Activated CD8-positive, alpha-beta T cell treated with anti-CD3 and anti-CD28 coated beads, Interleukin-2, amount 10 ng/mL, durations not matched to agents 7 days and 5 days (primary cell): ENCODE measurements around the gene GSK3B. TPM values are rescaled to one million over a fixed set of nuclear protein-coding genes. Genes with fewer than 3 reads are reported as not detected.

Source experiments
- ATAC-seq: fragments of 150-1000 bp; cut with Tn5 transposase; one replicate; pipeline ENCODE4 v1.10.0; 2021; ENCODE audit warnings: moderate library complexity
- CTCF ChIA-PET: fragments of 350-600 bp; sonication (Branson Sonifier 250); formaldehyde crosslinking; loops from one replicate; lab custom pipeline; 2021; ENCODE audit warnings: antibody characterized with exemption; lab: Charles Lee
- POLR2A ChIA-PET: fragments of 350-600 bp; sonication (Branson Sonifier 250); formaldehyde crosslinking; loops from one replicate; lab custom pipeline; 2021; ENCODE audit warnings: antibody characterized with exemption; lab: Charles Lee
- DNase-seq: peaks from one replicate; pipeline ENCODE4 v3.0.0-alpha.2; 2020
- H3K27ac Mint-ChIP-seq: one replicate; pipeline ENCODE4 v1.8.0; 2021; ENCODE audit warnings: mild to moderate bottlenecking, mixed read lengths
- H3K27me3 Mint-ChIP-seq: one replicate; pipeline ENCODE4 v1.8.0; 2021; ENCODE audit warnings: low read depth, mixed read lengths
- H3K36me3 Mint-ChIP-seq: one replicate; pipeline ENCODE4 v1.8.0; 2021; ENCODE audit warnings: low read depth, mixed read lengths
- H3K4me1 Mint-ChIP-seq: one replicate; pipeline ENCODE4 v1.8.0; 2021; ENCODE audit warnings: low read depth, mixed read lengths
- H3K4me3 Mint-ChIP-seq: one replicate; pipeline ENCODE4 v1.8.0; 2021; ENCODE audit warnings: mild to moderate bottlenecking, mixed read lengths
- H3K9me3 Mint-ChIP-seq: one replicate; pipeline ENCODE4 v1.8.0; 2022; ENCODE audit warnings: mixed read lengths; ENCODE audit not compliant: insufficient read depth
- total RNA-seq, 2 experiments: library from RNA; stranded (reverse); gene quantifications; one replicate each; pipeline ENCODE4 v1.2.3, GENCODE V29; 2021

Gene GSK3B
- total RNA-seq, 2 experiments from 2014 or later: 40.0 to 43.0 TPM

- DNase-seq (no peak), ATAC-seq (no peak)
- Mint-ChIP-seq H3K4me1 (peaks cover 14% of the 10 kb centered on the region), H3K9me3 (no peaks in the 10 kb centered on the region), H3K4me3 (no peak overlapping the region), H3K36me3 (no peaks in the 10 kb centered on the region), H3K27ac (no peak overlapping the region), H3K27me3 (no peaks in the 10 kb centered on the region)
- ChIA-PET POLR2A (no interaction called here), CTCF (no interaction called here)
Observed at GRCh38 chr3:119783883-119784282, 310.4 kb downstream of the GSK3B start.

- H3K36me3 Mint-ChIP-seq: no peaks in the 10 kb centered on the region
- CTCF ChIA-PET: no interaction called here
- ATAC-seq: no peak
- H3K9me3 Mint-ChIP-seq: no peaks in the 10 kb centered on the region
- DNase-seq: no peak
- peaks cover 14% of the 10 kb centered on the region for H3K4me1 Mint-ChIP-seq
- H3K4me3 Mint-ChIP-seq: no peak overlapping the region
- H3K27ac Mint-ChIP-seq: no peak overlapping the region
- POLR2A ChIA-PET: no interaction called here
- no peaks in the 10 kb centered on the region for H3K27me3 Mint-ChIP-seq
Observed at GRCh38 chr3:119783255-119783654, 311.0 kb downstream of the GSK3B start.

GRCh38 chr3:119782460-119782859 lies 311.8 kb downstream of the GSK3B start:
- CTCF ChIA-PET: no interaction called here
- POLR2A ChIA-PET: no interaction called here
- Mint-ChIP-seq H3K9me3 (no peaks in the 10 kb centered on the region), H3K27me3 (no peaks in the 10 kb centered on the region), H3K36me3 (no peaks in the 10 kb centered on the region), H3K4me1 (peaks cover 14% of the 10 kb centered on the region), H3K27ac (no peak overlapping the region), H3K4me3 (no peak overlapping the region)
- no peak for DNase-seq
- no peak for ATAC-seq

GRCh38 chr3:119781330-119782198 lies 312.7 kb downstream of the GSK3B start, which contains the start of gene NR1I2:
TSS of gene NR1I2 (plus strand) at chr3:119782101.
- no peak for ATAC-seq
- H3K27me3 Mint-ChIP-seq: no peaks in the 10 kb centered on the region
- H3K27ac Mint-ChIP-seq: no peak within 1 kb of the TSS
- H3K4me1 Mint-ChIP-seq: peaks cover 14% of the 10 kb centered on the region
- no peaks in the 10 kb centered on the region for H3K36me3 Mint-ChIP-seq
- DNase-seq: no peak
- H3K9me3 Mint-ChIP-seq: no peaks in the 10 kb centered on the region
- ChIA-PET POLR2A (no interaction called here), CTCF (no interaction called here)
- H3K4me3 Mint-ChIP-seq: no peak within 1 kb of the TSS

- Mint-ChIP-seq H3K27me3 (no peaks in the 10 kb centered on the region), H3K36me3 (no peaks in the 10 kb centered on the region), H3K9me3 (no peaks in the 10 kb centered on the region), H3K4me1 (peaks cover 14% of the 10 kb centered on the region), H3K4me3 (no peak overlapping the region), H3K27ac (no peak overlapping the region)
- no peak for DNase-seq
- no peak for ATAC-seq
- POLR2A ChIA-PET: interaction anchor here (0.6 kb wide), 1 partner anchor 20 kb away, joined by 4 read pairs; no protein-coding TSS in a partner anchor
- CTCF ChIA-PET: no interaction called here
Observed at GRCh38 chr3:119779731-119780383, 314.4 kb downstream of the GSK3B start.

GRCh38 chr3:119778811-119779210 lies 315.4 kb downstream of the GSK3B start:
- ChIA-PET CTCF (no interaction called here), POLR2A (no interaction called here)
- Mint-ChIP-seq H3K27me3 (peaks cover 2% of the 10 kb centered on the region), H3K4me1 (peaks cover 12% of the 10 kb centered on the region), H3K4me3 (no peak overlapping the region), H3K9me3 (no peaks in the 10 kb centered on the region), H3K36me3 (no peaks in the 10 kb centered on the region), H3K27ac (no peak overlapping the region)
- ATAC-seq (no peak), DNase-seq (no peak)

GRCh38 chr3:119778176-119778575 lies 316.1 kb downstream of the GSK3B start:
- Mint-ChIP-seq H3K36me3 (no peaks in the 10 kb centered on the region), H3K4me1 (peaks cover 10% of the 10 kb centered on the region), H3K4me3 (no peak overlapping the region), H3K9me3 (no peaks in the 10 kb centered on the region), H3K27ac (no peak overlapping the region), H3K27me3 (peaks cover 5% of the 10 kb centered on the region)
- POLR2A ChIA-PET: no interaction called here
- no peak for ATAC-seq
- no peak for DNase-seq
- CTCF ChIA-PET: no interaction called here

- DNase-seq (no peak), ATAC-seq (no peak)
- Mint-ChIP-seq H3K4me1 (peaks cover 10% of the 10 kb centered on the region), H3K27me3 (peaks cover 15% of the 10 kb centered on the region), H3K27ac (no peak overlapping the region), H3K4me3 (no peak overlapping the region), H3K9me3 (no peaks in the 10 kb centered on the region), H3K36me3 (no peaks in the 10 kb centered on the region)
- ChIA-PET CTCF (no interaction called here), POLR2A (no interaction called here)
Observed at GRCh38 chr3:119776304-119776703, 317.9 kb downstream of the GSK3B start.

GRCh38 chr3:119774444-119774843 lies 319.8 kb downstream of the GSK3B start:
- Mint-ChIP-seq H3K9me3 (no peaks in the 10 kb centered on the region), H3K36me3 (no peaks in the 10 kb centered on the region), H3K4me1 (no peaks in the 10 kb centered on the region), H3K27me3 (peaks cover 18% of the 10 kb centered on the region), H3K27ac (no peak overlapping the region), H3K4me3 (no peak overlapping the region)
- ATAC-seq: no peak
- DNase-seq: no peak
- CTCF ChIA-PET: no interaction called here
- POLR2A ChIA-PET: no interaction called here

Other genes starting within 250 kb of the GSK3B start
- not detected for gene GPR156, start 190.8 kb upstream of the GSK3B start, total RNA-seq